LNCaP clone FGC (cell line): ENCODE data around the gene TEX22.

ENCODE experiments used
- DNase-seq: peaks from one replicate; pipeline ENCODE4 v3.0.0-alpha.2; 2011; ENCODE audit warnings: low read depth
- H3K4me3 ChIP-seq: 2 replicates; pipeline ENCODE4 v1.5.1; 2011; ENCODE audit warnings: mild to moderate bottlenecking, low read depth, low read length, control low read depth
- CTCF ChIP-seq: IDR thresholded peaks from 2 replicates; pipeline ENCODE4 v1.5.1; 2012; ENCODE audit warnings: mild to moderate bottlenecking; ENCODE audit not compliant: control insufficient read depth, insufficient read depth; ENCODE audit errors: extremely low read depth

TEX22 gene

GRCh38 chr14:105394714-105395537 lies 3.4 kb upstream of the TEX22 start:
- TF ChIP-seq CTCF = no peak
- DNase-seq = no peak
- no peak overlapping the region for H3K4me3 ChIP-seq

- DNase-seq = no peak
Measured at GRCh38 chr14:105395538-105395854, 2.8 kb upstream of the TEX22 start.

GRCh38 chr14:105397350-105397931 lies 897 bp upstream of the TEX22 start:
- no peak for TF ChIP-seq CTCF
- no peak for DNase-seq
- H3K4me3 ChIP-seq = peak overlapping the region; percentile 90

More at GRCh38 chr14:105395538-105395854, 2.8 kb upstream of the TEX22 start:
- no peak overlapping the region for H3K4me3 ChIP-seq
- TF ChIP-seq CTCF = no peak

- peak overlapping the region; percentile 90 for H3K4me3 ChIP-seq
- no peak for TF ChIP-seq CTCF
- no peak for DNase-seq
Measured at GRCh38 chr14:105398726-105399465, 558 bp downstream of the TEX22 start.

- DNase-seq = no peak
- TF ChIP-seq CTCF = no peak
- peak overlapping the region; percentile 90 for H3K4me3 ChIP-seq
Measured at GRCh38 chr14:105399466-105399775, 1.1 kb downstream of the TEX22 start.

- no peak for TF ChIP-seq CTCF
Measured at GRCh38 chr14:105400016-105400415, 1.7 kb downstream of the TEX22 start.

More at GRCh38 chr14:105400016-105400415, 1.7 kb downstream of the TEX22 start:
- no peak for DNase-seq
- peak overlapping the region; percentile 90; the same call in 1 of the 2 replicates for H3K4me3 ChIP-seq
